Amniotic stem cell (primary cell): ENCODE results near the gene THSD4.

Experiments used
- DNase-seq: peaks from one replicate; lab custom pipeline; 2025; lab: John Stamatoyannopoulos, UW

The THSD4 gene

GRCh38 chr15:71752604-71753289 lies 637.5 kb downstream of the THSD4 start:
- peak; percentile 80 for DNase-seq

DNA sequence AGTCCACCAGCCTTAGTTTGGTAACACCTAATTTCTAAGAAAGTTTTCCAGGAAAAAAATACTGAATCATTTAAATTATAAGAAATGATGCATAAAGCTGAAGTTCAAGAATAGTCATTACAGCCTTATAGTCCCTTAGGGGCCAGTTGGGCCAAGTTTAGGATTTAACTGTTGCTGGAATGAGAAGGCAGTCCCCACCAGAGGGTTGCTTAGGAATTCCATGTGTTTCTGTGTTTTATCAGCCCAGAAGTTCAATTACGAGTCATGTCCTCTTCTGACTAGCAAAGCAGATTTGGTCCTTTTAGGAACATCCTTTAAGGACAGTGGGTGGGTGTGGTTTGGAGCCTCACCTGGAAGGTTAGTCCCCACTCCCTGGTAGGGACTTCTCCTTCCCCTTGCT lies 638.1 kb downstream of the THSD4 start:
- DNase-seq = no peak

DNA sequence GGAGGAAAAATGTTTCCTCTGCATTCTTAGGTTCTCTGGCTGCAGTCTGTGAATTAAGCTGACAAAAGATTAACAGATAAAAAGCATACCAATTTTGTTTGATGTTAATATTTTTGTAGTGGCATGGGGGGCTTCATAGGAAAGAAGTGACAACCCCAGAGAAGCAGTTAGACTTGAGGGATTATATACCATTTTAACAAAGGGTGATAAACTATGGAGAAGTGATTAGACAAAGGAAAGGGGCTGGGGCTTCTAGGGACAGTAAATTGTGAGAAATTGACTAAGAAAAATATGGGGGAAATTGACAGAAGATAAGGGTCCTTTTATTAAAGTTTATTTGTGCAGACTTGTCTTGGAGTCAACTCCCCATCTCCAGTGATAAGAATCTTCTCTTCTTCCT lies 639.4 kb downstream of the THSD4 start:
- DNase-seq = no peak

GRCh38 chr15:71755092-71755970 lies 640.1 kb downstream of the THSD4 start:
- no peak for DNase-seq

- DNase-seq = no peak
Measured at GRCh38 chr15:71756599-71757352, 641.5 kb downstream of the THSD4 start.

DNA sequence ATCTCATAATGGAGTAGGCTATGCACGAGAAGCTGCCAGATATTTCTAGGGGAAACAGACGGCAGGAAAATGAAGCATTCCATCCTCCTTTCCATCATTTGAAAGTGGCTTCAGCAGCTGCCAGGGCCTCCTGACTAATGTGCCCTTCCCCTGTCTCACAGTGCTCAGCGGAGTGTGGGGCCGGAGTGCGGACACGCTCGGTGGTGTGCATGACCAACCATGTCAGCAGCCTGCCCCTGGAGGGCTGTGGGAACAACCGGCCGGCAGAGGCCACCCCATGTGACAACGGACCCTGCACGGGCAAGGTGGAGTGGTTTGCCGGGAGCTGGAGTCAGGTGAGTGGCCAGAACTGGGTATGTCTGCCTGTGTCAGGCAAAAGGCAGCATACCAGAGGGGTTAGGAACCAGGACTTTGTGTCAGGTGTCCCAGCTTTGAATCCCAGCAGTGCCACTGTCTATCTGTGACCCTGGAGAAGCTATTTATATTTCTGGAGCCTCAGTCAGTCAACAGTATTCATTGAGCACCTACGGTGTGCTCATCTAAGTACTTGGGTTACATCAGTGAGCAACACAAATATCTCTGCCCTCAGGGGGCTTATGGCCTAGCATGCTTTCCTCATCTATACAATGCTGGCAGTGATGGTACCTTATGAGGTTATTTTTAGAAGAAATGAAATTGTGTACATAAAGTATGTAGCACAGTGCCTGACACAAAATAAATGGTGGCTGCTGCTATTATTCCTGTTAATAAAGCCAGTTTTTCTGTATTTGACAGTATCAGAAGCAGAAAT lies 642.7 kb downstream of the THSD4 start:
- DNase-seq = no peak

GRCh38 chr15:71758711-71759110 lies 643.4 kb downstream of the THSD4 start:
- no peak for DNase-seq

GRCh38 chr15:71760852-71761251 lies 645.6 kb downstream of the THSD4 start:
- DNase-seq = no peak

- peak; percentile 66 for DNase-seq
Measured at GRCh38 chr15:71761649-71762048, 646.4 kb downstream of the THSD4 start.

DNA sequence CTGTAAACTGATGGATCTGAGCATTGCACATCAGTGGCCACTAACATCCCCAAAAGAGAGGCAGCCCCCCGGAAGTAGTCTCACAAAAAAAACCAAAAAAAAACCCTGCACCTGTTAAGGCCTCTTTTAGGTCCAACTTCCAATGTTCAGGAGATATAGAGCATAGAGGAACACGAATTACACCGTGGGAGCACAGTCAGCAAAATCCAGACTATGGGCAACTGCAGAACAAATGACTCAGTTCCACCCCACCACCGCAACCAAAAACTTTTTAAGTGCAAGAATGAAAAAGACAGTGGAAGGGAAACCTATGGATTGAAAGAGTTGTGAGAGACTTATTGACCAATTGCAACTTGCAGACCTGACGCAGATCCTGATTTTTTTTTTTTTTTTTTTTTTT lies 652.9 kb downstream of the THSD4 start:
- DNase-seq = no peak

DNA sequence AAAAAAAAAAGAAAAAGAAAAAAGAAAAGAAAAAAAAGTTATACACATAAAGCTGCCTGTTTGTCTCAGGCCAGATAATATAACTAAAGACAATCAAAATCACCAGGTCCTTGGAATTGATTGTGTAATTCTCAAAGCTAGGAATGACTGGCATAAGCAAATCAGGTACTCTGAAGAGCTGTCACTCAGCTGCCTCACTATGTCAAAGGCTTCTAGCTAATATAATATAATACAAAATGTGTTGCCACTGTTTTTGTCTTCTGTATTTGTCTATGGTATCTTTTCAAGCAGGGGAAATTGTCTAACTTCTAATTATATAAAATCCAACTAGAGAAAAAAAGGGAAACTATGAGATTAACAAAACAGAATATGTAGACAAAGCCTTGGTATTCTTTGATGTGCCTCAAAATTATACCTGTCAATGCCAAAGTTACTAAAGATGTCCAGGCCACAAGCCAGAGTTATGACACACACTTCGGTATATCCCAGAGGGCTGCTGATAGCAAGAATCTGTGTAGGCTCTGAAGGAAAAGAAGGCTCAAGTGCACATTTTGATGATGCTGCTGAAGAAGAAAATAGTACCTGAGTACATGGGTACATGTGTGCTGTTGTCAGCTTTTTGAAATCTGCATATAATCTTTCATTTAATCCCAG lies 658.1 kb downstream of the THSD4 start:
- no peak for DNase-seq

DNA sequence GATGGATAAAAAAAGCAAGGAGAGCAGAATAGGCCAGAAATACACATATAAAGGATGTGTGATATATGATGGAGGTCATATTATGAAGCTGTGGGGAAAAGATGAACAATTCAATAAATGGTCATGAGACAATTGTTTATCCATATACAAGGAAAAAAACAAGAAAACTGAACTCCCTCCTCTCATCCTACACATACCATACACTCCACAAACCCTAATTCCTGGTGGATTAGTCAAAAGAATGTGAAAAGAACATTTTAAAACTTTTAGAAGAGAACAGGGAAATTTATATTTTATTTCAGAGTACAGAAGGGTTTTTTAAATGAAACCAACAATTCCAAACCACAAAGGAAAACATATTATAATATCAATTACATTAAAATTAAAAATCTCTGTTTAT lies 660.6 kb downstream of the THSD4 start:
- no peak for DNase-seq

DNA sequence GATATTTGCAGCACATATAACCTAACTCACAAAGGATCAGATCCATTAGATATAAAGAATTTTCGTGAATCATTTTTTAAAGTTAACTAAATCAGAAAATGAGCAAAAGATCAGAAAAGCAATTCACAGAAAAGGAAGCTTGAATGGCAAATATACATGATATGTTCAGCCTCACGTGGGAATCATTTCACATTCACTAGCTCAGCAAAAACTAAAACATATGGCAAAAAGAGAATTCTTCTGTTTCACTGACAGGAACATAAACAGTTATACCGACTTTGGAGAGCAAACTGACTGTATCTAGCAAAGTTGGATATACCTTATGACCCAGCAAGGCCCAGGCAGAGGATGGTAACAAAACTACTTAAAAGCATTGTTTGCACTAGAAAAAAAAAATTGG lies 661.0 kb downstream of the THSD4 start:
- DNase-seq = no peak

DNA sequence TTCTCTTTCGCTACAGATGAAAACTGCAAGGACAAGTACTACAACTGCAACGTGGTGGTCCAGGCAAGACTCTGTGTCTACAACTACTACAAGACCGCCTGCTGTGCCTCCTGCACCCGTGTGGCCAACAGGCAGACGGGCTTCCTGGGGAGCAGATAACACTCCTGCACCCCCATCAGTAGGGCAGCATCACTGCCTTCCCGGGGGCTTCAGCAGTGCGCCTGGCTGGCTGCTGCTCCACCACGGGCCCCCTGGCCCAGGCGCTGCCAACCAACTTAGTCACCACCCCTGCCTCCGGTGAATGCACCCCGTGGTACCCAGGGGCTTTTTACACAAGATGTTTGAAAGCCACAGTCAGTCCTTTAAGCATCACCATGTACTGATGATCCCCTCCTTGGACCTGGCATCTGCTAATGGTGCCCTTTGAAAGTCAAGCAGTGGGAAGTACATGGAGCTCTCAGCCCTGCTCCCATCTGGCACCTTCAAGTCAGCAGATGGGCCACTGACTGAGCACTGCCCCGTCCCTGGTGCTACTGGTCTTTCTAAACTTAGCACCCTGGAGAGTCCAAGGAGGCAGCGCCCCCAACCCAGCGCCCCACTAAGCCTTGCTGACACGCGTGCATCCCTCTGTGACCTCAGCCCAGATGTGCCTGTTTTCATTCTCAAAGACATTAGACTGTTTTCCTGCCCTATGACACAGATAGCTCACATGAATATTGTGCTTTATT lies 662.1 kb downstream of the THSD4 start:
- DNase-seq = no peak

DNA sequence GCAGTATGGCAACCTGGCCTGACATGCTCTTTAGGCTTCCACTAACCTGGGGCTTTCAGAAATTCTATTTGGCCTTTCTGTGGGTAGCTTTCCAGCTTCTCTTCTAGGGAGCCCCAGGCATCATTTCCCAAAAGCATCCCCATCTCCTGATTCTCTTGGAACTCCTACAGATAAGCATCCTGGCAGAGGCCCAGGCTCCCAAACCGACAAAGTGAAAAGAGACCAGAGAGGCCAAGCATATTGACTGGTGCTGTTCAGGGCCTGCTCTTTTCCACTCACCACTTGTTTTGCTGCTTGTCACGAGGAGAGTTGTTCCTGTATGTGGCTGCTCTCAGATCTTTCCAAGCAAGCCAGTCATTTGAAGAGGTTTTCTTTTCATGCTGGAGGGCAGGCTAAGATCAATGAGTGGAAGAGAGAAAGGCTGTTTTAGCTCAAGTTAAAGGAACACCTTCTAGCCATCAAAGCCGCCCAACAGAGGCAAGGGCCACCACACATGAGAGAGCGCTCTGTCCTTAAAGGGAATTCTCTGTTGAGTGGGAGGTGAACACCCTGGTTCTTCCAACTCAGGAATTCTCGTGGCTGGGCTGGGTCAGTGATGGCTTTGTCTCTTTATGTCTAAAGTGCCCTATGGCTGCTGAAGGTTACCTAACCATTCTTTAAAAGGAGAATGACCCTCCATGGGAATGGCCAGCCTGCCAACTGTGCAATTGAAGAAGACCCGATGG lies 664.0 kb downstream of the THSD4 start:
- DNase-seq = no peak

- no peak for DNase-seq
Measured at GRCh38 chr15:71780115-71780976, 665.1 kb downstream of the THSD4 start.

DNA sequence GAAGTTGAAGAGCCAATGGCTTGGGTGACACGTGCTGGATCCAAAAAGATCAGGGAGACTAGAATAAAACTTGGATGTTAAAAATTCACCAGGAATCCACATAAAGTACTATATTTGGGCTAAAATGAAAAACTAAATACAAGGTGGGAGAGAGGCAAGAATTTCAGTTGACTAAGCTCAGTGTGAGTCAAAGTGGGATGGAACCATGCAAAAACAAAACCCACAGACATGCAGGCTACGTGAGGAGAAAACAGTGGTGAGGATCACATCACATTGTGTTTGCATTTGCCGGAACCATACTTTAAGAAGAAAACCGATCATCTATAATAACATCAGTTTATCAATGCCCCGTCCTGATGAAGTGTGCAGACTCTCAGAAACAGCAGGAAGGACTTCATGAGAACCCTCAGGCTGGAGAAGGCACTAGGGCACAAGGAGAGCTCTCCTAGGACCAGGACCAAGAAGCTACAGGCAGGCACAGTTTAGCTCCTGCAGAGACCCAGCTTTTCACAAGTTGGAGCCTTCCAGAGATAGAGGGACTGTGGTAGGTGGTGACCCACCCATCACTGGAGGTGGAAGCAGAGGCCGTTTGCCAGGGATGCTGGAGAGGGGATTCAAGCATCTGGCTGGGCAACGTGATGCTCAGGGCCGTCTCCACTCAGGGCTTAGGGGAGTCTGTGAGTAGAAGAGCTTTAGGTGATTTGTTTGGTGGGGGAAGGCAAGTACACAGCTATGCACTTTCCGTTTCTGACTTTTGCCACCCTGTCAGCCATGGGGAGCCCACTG lies 666.1 kb downstream of the THSD4 start:
- DNase-seq = no peak

DNA sequence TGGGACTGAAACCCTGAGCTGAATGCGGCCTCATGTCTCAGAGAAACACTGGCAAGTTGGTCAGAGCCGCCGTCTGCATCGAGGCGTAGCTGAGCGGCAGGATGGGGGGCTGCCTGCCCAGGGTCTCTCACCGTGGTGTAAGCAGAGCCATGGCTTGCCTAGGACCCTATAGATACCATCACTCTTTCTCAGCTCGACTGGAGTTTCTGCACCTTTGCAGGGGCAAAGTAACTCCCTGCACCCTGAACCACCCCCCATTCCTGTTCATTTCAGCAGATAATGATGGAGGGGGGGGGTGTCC lies 666.6 kb downstream of the THSD4 start:
- no peak for DNase-seq
